Inflammatory macrophage treated with lipopolysaccharide for 1 hour (primary cell): ENCODE measurements around the gene POLD1.
A peak's percentile ranks its signal among the peaks of the same experiment; 100 is the strongest.
"Not testable (repeated sequence)": the region's sequence is repeated elsewhere in the genome, so short reads cannot be mapped to it uniquely, and the experiment has no call there.

ENCODE experiments used
- DNase-seq, 2 donors: peaks; one replicate each; pipeline ENCODE4 v3.0.0-alpha.2; 2020 to 2022

The POLD1 gene

GRCh38 chr19:50365434-50366306, 18.5 kb upstream of the POLD1 start, which contains the start of gene NAPSA:
NAPSA (minus strand) TSS chr19:50365639; CDS start chr19:50365621, 18 bp downstream.
- no peak for DNase-seq

GRCh38 chr19:50368649-50369570, 15.2 kb upstream of the POLD1 start:
- DNase-seq: peak; percentile 79 to 95

GRCh38 chr19:50371914-50372475, 12.2 kb upstream of the POLD1 start:
- peak; percentile 50 to 68 for DNase-seq

- peak; percentile 95 to 99 for DNase-seq
Measured at GRCh38 chr19:50376166-50377050, 7.7 kb upstream of the POLD1 start, which contains the start of gene NR1H2. NR1H2 (plus strand) TSS chr19:50376457; CDS start chr19:50377606, 1,149 bp downstream.

- no peak for DNase-seq
Measured at GRCh38 chr19:50377051-50377461, 7.1 kb upstream of the POLD1 start.

- DNase-seq: no peak
Measured at GRCh38 chr19:50377517-50377916, 6.6 kb upstream of the POLD1 start.

GRCh38 chr19:50378169-50378862, 5.8 kb upstream of the POLD1 start:
- DNase-seq: no peak

GRCh38 chr19:50378863-50379236, 5.3 kb upstream of the POLD1 start:
- no peak for DNase-seq

- DNase-seq: no peak
Measured at GRCh38 chr19:50379602-50380001, 4.5 kb upstream of the POLD1 start.

GRCh38 chr19:50380137-50380536, 4.0 kb upstream of the POLD1 start:
- no peak for DNase-seq

- DNase-seq: no peak
Measured at GRCh38 chr19:50380751-50381151, 3.4 kb upstream of the POLD1 start.

- DNase-seq: no peak
Measured at GRCh38 chr19:50381881-50382729, 2.0 kb upstream of the POLD1 start.

- DNase-seq: no peak
Measured at GRCh38 chr19:50383001-50383851, 921 bp upstream of the POLD1 start.

- DNase-seq: peak; percentile 71 to 91
Measured at GRCh38 chr19:50384685-50385535, 763 bp downstream of the POLD1 start.

- peak; percentile 75 to 83 for DNase-seq
Measured at GRCh38 chr19:50387176-50387867, 3.2 kb downstream of the POLD1 start.

GRCh38 chr19:50387868-50388245, 3.7 kb downstream of the POLD1 start:
- no peak for DNase-seq

GRCh38 chr19:50390295-50390694, 6.1 kb downstream of the POLD1 start:
- DNase-seq: not testable (repeated sequence)

- DNase-seq: not testable (repeated sequence)
Measured at GRCh38 chr19:50390952-50391351, 6.8 kb downstream of the POLD1 start.
